NK-92 (cell line): ENCODE results near the gene TBX10.

ENCODE experiments used
- DNase-seq: peaks from one replicate; lab custom pipeline; 2025; ENCODE audit not compliant: unreplicated experiment; lab: John Stamatoyannopoulos, UW

The TBX10 gene

GRCh38 chr11:67581469-67581868, 58.1 kb downstream of the TBX10 start:
- no peak for DNase-seq
